Superior temporal gyrus (tissue), 1 donor: Measurements from ENCODE around the gene CAST.
"Not testable (repeated sequence)": the region's sequence is repeated elsewhere in the genome, so short reads cannot be mapped to it uniquely, and the experiment has no call there.

ENCODE experiments used
- DNase-seq: peaks from one replicate; pipeline ENCODE4 v3.0.0-alpha.2; 2016; ENCODE audit errors: extremely low spot score

Gene CAST

DNA sequence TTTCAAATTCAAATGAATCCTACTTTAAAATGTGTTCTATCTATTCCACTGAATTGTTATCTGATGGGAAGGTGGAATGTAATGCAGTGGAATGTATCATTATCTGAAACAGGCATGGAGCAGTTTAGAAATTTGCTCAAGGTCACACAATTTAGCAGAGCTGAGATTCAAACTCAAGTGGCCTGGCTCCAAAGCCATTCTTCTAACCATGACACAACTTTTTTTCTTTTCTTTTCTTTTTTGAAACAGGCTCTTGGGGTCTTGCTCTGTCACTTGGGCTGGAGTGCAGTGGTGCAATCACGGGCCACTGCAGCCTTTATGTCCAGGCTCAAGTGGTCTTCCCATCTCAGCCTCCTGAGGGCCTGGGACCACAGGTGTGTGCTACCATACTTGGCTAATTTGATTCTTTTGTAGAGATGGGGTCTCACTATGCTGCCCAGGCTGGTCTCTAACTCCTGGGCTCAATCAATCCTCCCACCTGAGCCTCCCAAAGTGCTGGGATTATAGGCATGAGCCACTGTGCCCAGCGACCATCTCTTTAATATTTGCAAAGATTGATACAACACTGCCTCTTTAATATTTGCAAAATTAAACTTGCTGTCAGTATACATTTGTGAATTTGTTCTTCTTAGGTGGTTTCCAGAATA, 50.0 kb downstream of the CAST start:
- DNase-seq = no peak

GRCh38 chr5:96714450-96714849, 52.3 kb downstream of the CAST start:
- DNase-seq = no peak

DNA sequence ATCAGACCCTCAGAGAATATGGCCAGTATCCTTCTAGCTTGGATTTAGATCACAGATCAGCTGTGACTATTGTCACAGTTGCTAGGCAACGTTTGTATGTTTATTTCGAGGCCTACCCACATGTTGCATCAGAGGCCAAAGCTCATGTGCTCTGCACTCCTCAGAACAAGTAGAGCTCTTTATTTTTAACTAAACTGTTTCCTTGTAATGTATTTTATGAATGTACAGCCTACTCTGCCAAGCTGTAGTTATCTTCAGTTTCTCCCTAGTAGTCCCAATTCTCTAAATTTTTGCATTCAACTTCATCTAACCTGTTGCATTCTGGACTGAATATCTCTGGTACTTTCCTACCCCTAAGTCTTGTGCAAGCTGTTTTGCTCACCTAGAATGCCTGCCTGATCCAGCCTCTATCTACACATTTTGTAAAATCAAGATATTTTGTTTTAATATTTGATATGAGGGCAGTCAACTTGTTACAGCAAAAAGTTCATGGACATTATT, 52.8 kb downstream of the CAST start:
- DNase-seq = no peak

GRCh38 chr5:96716007-96716406, 53.8 kb downstream of the CAST start:
- DNase-seq = no peak

DNA sequence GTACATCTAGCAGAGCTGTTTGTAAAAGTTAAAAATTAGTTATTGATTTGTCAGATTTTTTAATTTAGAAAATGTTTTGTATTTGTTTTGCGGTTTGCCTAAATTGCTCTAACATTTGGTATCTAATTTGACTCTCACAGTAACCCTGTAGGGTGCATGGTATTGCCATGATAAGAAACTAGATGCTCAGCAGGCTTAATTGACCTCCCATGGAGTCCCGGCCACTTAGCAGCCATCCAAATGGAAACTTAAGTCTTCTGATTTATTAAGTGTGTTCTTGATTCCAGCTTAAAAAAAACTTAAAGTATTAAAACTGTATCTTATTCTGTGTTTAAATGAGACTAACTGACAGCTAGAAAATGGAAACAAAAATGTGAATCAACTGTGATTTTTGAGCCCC, 54.5 kb downstream of the CAST start:
- no peak for DNase-seq

DNA sequence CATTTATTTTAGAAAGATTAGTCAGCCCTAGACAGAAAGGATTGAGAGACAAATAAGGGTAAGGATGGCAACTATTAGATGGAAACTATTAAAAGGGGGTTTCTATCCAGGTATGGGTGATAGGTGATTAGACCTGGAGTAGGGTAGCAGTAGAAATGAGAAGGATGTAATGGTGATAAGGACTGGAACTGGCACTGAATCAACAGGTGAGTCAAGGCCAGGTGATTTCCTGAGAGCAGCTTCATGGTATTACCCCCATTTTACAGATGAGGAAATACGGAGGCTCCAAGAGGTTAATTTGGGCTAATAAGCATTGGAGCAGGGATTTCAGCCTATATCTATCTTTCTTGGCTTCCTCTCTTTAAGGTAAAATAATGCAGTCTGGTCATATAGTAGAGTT, 55.7 kb downstream of the CAST start:
- DNase-seq = no peak

DNA sequence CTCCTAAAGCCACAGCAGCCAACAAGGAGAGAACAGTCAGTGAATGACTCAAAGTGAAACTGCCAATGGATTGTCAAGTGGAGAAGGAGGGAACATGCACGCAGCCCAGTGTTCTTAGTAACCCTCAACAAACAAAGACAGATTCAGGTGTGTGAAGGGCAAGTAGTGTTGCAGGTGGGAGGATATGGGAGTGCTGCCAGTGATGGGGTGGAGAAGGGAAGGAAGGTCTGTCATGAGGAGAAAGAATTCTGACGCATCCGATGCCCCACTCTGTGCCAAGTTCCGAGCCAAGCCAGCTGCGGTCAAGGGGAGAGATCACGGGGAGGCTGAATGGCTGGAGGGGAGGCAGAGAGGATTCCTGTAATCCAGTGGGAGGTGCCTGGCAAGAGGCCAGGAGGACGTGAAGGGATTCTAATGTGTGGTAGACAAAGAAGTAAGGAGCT, 56.5 kb downstream of the CAST start:
- no peak for DNase-seq

- DNase-seq = no peak
Observed at GRCh38 chr5:96720408-96720807, 58.2 kb downstream of the CAST start.

GRCh38 chr5:96721351-96721977, 59.3 kb downstream of the CAST start:
- no peak for DNase-seq

DNA sequence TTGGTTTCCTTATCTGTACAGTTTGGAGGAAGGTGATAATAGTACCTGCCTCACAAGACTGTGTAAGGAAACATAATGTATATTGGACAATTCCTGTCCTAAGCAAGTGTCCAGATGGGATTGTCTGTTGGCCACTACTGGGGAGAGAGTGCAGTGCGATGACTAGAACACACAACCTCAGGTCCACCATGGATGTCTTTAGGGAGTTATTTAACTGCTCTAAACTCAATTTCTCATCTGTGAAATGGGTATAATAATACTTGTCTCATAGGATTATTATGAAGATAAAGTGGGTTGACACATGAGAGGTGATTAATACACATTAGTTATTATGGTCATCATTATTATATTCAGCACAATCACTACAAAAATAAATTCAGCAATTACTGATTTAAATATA, 63.1 kb downstream of the CAST start:
- no peak for DNase-seq

GRCh38 chr5:96726802-96727201, 64.6 kb downstream of the CAST start:
- DNase-seq = no peak

- DNase-seq = peak; percentile 61
Observed at GRCh38 chr5:96729156-96729555, 67.0 kb downstream of the CAST start.

GRCh38 chr5:96730586-96730985, 68.4 kb downstream of the CAST start:
- no peak for DNase-seq

GRCh38 chr5:96733771-96734500, 71.8 kb downstream of the CAST start:
- no peak for DNase-seq

GRCh38 chr5:96734871-96735325, 72.7 kb downstream of the CAST start:
- DNase-seq = no peak

GRCh38 chr5:96736937-96737336, 74.8 kb downstream of the CAST start:
- no peak for DNase-seq

DNA sequence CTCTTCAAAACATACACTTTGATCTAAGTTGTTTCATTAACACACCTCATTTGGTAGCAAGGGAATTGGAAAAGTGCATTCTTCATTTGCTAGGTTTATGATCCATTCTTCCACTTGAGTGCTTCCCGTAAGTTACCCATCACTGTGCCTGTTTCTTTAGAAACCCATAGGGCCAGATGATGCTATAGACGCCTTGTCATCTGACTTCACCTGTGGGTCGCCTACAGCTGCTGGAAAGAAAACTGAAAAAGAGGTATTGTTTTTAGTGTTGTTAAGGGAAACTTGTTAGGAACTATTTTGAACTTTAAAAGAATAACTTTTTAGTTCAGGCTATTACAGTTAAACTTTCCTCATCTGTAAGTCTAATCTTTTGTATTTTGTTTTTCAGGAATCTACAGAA, 78.9 kb downstream of the CAST start:
- no peak for DNase-seq

GRCh38 chr5:96741891-96742309, 79.7 kb downstream of the CAST start:
- no peak for DNase-seq

- DNase-seq = no peak
Observed at GRCh38 chr5:96742538-96742937, 80.4 kb downstream of the CAST start.

DNA sequence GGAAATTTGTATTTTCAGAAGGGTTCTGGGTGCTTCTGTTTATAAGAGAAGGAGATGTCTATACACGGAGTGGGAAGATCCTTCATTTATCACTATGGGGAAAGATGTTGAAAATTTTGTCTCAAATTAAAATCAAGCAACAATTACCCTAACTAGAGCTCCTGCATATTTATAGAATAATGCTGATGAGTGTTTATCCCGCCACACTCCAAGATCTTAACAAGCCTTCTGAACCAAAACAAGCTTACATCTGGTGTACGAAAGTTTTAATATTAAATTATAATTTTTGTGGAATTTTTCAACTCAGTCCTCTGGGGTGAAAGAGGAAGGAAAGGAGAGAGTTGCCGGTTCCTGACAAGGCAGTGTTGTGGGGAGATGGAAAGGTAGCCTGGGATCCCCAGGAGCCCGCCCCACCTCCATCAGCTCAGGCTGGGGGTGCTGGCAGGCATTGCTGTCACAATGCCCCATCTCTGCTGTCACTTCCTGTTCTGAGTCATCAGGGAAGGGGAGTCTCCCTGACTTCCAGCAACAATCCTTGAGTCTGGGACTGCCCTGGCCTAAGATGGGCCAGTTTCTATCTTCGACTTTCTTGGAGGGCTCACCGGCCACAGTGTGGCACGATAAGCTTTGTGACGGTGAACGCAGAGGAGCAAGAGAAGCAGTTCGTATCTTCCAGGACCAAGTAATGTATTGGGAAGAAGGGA, 81.0 kb downstream of the CAST start:
- no peak for DNase-seq

- no peak for DNase-seq
Observed at GRCh38 chr5:96743805-96744204, 81.6 kb downstream of the CAST start.

- DNase-seq = not testable (repeated sequence)
Observed at GRCh38 chr5:96744218-96744617, 82.0 kb downstream of the CAST start.
